IPS-18c (cell line): ENCODE results near the gene PXDN.
"Not testable (repeated sequence)": the region's sequence is repeated elsewhere in the genome, so short reads cannot be mapped to it uniquely, and the experiment has no call there.

Experiments
- H3K4me3 ChIP-seq: 2 replicates; pipeline ENCODE4 v1.7.0; 2013; ENCODE audit warnings: low read depth, mild to moderate bottlenecking, low read length, moderate library complexity; ENCODE audit not compliant: insufficient read depth
- H3K9me3 ChIP-seq: one replicate; pipeline ENCODE4 v1.6.1; 2013; ENCODE audit warnings: mild to moderate bottlenecking, low read length, moderate library complexity; ENCODE audit not compliant: control insufficient read depth, insufficient read depth

PXDN gene

GRCh38 chr2:1704631-1705556 is 39.4 kb downstream of the PXDN start:
- Histone ChIP-seq H3K9me3 (no peaks in the 10 kb centered on the region), H3K4me3 (no peak overlapping the region)

GRCh38 chr2:1702186-1702565 is 42.1 kb downstream of the PXDN start:
- Histone ChIP-seq H3K4me3 (no peak overlapping the region), H3K9me3 (no peaks in the 10 kb centered on the region)

DNA sequence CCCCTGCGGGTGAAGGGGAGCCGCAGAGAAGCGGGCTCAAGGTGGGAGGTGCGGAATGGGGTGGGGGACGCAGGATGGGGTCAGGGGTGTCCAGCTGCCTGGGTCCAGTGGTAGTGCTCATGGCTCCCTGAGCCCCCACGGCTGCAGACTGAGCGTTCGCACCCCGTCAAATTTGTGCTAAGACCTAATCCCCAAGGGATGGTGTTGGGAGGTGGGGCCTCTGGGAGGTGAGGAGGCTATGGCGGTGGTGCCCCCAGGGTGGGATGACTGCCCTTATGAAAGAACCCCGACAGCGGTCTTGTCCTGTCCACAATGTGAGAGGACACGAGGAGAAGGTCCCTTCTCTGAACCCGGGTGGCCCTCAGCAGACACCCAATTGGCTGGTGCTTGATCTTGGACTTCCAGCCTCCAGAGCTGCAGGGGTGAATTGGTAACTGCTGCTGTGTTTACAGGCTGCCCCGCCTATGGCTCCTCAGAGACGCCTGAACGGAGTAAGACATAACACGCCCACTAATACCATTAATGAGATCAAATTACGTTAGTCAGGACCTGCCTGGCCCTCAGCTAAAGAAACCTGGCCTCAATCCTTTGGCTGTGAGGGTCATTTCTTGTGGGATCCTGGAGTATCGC is 42.6 kb downstream of the PXDN start:
- Histone ChIP-seq H3K4me3 (no peak overlapping the region), H3K9me3 (no peaks in the 10 kb centered on the region)

- no peaks in the 10 kb centered on the region for H3K9me3 ChIP-seq
- no peak overlapping the region for H3K4me3 ChIP-seq
These were observed 43.3 kb downstream of the PXDN start for GRCh38 chr2:1701020-1701419.

DNA sequence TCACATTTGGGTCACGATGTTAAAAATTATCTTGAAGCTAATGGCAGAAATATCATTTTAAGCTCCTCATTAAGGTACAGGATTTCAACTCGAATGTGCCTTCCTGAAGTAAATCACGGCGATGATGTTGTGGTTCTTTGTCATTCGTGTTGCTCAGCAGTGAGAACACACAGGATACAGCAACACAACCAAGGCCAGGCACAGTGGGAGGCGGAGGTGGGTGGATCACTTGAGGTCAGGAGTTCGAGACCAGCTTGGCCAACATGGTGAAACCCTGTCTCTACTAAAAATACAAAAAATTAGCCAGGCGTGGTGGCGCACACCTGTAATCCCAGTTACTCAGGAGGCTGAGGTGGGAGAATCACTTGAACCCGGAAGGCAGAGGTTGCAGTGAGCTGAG is 43.9 kb downstream of the PXDN start:
- H3K9me3 ChIP-seq, H3K4me3 ChIP-seq: not testable (repeated sequence)

DNA sequence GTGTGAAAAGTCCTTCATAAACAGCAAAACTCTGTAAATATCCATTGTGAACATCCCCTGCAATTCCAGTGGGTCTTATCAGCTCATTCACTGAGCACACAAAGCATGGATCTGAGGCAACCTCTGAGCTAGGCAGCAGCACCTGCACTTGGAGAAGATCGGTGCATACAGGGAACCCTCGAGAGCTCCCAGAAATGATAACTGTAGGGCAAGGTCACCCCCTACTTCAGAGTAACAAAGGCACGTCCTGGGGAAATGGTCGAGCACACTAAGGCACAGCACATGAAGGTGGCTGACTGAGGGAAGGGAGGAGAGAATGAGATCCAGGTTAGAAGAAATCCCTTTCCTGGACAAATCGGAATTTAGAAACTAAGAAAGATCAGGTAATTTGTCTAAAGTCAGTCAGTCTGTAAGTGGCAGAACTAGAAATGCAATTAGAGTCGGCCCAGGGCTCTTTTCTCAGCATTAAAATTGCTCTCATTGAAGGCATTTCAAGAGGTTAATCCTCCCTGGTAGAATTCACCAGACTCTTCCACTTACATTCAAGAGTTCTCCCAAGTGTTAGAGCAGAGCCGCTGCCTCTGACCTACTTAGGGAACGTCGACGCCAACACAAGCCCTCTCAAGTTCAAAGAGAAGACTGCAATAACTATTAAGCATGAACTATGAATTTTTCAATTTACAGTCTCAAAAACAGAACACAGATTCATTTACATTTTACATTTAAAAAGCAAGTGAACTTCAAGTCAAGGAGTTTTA is 45.9 kb downstream of the PXDN start:
- Histone ChIP-seq H3K4me3 (no peak overlapping the region), H3K9me3 (no peaks in the 10 kb centered on the region)

DNA sequence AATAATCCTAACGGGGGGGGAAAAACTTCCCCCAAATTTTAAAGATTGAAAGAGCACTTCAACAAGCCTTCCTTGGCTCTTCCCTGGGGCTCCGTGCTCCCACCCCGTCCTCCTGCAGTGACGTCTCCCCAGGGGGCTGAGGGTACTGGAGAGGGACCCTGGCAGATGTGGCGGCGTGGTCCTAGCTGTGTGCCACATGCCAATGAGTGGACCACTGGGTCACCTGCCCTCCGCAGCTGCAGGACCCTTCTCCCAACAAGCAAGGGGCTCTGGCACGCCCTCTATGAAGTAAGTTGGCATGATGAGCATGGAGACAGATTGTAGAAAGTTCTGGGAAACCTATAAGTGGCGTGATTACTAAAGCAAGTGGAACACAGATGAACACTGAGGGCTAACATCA is 46.7 kb downstream of the PXDN start:
- Histone ChIP-seq H3K9me3 (no peaks in the 10 kb centered on the region), H3K4me3 (no peak overlapping the region)

GRCh38 chr2:1696472-1696871 is 47.8 kb downstream of the PXDN start:
- no peaks in the 10 kb centered on the region for H3K9me3 ChIP-seq
- no peak overlapping the region for H3K4me3 ChIP-seq

GRCh38 chr2:1694371-1695271 is 49.7 kb downstream of the PXDN start:
- no peaks in the 10 kb centered on the region for H3K9me3 ChIP-seq
- no peak overlapping the region for H3K4me3 ChIP-seq

DNA sequence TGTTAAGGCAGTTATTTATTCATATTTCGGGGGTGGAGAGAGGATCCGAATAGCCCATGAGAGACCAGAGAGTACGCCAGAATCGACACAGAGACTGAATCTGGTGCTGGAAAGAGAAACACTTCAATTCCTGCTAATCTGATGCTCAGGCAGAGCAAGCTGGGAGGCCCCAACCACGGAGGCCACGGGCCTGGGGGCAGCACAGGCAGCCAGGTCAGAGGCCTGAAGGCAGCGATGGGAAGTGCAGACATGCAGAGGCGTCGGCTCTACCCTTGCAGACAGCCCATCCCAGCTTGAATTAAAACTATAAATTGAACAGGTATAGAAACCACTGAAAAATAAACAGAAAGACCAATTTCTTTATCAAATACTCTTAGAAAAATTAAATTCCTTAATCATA is 50.6 kb downstream of the PXDN start:
- H3K4me3 ChIP-seq = no peak overlapping the region
- no peaks in the 10 kb centered on the region for H3K9me3 ChIP-seq

DNA sequence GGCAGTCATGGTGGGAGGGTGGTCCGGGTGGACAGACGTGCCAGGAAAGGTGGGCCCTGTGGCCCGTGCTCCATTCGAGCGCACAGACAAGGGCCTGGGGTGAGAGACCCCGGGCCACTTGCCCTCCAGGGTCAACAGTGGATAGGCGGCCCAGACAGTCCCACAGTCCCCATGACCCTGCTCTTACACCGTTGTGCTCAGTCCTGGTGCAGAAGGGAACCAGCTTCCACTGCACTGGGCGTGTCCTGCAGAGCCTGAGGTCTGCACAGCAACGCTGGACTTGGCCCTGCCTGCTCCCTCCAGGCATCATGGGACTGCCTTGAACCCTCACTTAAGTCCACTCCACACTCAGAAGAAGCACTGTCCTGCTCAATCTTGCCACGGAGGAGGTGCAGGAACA is 52.0 kb downstream of the PXDN start:
- H3K4me3 ChIP-seq = no peak overlapping the region
- H3K9me3 ChIP-seq = no peaks in the 10 kb centered on the region

GRCh38 chr2:1691366-1691765 is 52.9 kb downstream of the PXDN start:
- Histone ChIP-seq H3K9me3 (no peaks in the 10 kb centered on the region), H3K4me3 (no peak overlapping the region)

DNA sequence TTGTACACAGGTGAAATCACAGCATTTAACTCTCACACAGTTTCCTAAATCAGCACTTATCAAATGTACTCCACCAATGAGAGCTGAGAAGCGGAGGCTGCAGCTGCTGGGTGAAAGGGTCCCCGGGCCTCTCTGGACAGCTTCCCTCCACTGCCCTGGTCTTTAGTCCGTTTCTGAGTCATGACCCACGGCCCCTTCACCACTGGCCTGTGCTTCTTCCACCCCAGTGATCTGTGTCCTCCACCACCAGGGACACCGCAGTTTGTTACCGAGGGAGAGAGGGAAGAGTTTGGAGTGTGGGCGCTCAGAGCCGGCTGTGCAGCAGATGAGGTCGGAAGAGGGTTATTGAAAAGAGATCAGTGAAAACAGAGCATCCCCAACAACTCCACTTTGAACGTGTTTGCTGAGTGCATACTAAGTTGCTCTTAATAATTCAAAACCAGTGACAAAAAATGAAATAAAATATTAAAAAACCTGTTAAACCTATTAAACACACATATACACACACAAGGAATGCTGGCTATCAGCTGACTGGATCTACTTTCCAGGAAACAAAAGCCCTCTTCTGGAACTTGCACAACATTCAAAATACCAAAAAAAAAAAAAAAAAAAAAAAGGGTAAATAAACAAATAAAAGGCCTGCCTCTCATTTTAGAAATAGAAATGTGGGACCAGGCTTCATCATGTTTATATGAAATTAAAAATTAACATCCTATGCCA is 54.1 kb downstream of the PXDN start:
- Histone ChIP-seq H3K9me3 (no peaks in the 10 kb centered on the region), H3K4me3 (no peak overlapping the region)

DNA sequence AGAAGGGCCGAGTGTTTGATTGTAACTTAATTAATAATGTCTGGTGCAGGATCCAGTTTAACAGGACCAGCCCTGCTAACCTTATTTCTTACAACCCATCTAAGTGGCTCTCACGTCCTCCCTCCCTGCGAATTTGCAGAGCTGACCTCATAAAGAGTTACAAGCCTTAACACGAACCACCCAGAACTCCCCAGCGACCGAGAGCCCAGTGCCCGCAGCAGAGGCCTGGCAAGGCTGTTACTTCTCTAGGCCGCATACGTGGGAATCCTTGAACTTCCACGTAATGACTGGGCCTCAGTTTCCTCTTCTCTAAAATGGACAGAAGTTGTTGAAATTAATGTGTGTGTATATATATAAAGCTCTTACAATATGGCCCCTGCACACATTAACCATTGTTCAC is 55.5 kb downstream of the PXDN start:
- no peaks in the 10 kb centered on the region for H3K9me3 ChIP-seq
- no peak overlapping the region for H3K4me3 ChIP-seq

- Histone ChIP-seq H3K4me3 (no peak overlapping the region), H3K9me3 (no peaks in the 10 kb centered on the region)
These were observed 56.2 kb downstream of the PXDN start for GRCh38 chr2:1688161-1688560.

- Histone ChIP-seq H3K9me3 (no peaks in the 10 kb centered on the region), H3K4me3 (no peak overlapping the region)
These were observed 57.1 kb downstream of the PXDN start for GRCh38 chr2:1687254-1687653.

GRCh38 chr2:1686784-1687105 is 57.6 kb downstream of the PXDN start:
- Histone ChIP-seq H3K4me3 (no peak overlapping the region), H3K9me3 (no peaks in the 10 kb centered on the region)
